CD4-positive, alpha-beta T cell (primary cell): ENCODE data around the gene MITD1. TPM values are rescaled to one million over a fixed set of nuclear protein-coding genes. Genes with fewer than 3 reads are reported as not detected.

Experiments used
- ATAC-seq: fragments of 200-7000 bp; cut with Tn5 transposase; one replicate; pipeline ENCODE4 v1.10.0; 2022; ENCODE audit warnings: mild to moderate bottlenecking; ENCODE audit not compliant: poor library complexity
- CTCF ChIA-PET: fragments of 350-600 bp; sonication (Branson Sonifier 250); formaldehyde crosslinking; loops from one replicate; lab custom pipeline; 2021; ENCODE audit warnings: antibody characterized with exemption, inconsistent platforms; lab: Charles Lee
- POLR2A ChIA-PET: fragments of 350-600 bp; sonication (Branson Sonifier 250); formaldehyde crosslinking; loops from one replicate; lab custom pipeline; 2021; ENCODE audit warnings: antibody characterized with exemption, inconsistent platforms; lab: Charles Lee
- DNase-seq, 14 experiments: peaks; one replicate each; pipeline ENCODE4 v3.0.0-alpha.2; 2013 to 2020; ENCODE audit warnings: mixed read lengths in 2 of 14
- H3K27ac ChIP-seq, 2 donors: one replicate each; pipeline versions ENCODE4 v1.5.1 to v1.7.0; 2013; ENCODE audit warnings: low read length in 2 of 2, low read depth in 1 of 2, mild to moderate bottlenecking in 1 of 2
- H3K27me3 ChIP-seq, 2 experiments: 1 replicate in 1 of 2; 2 replicates in 1 of 2; pipeline versions ENCODE4 v1.6.1 to v1.7.0; 2013; ENCODE audit warnings: low read length in 2 of 2, control low read depth in 1 of 2, mild to moderate bottlenecking in 1 of 2, moderate library complexity in 1 of 2; ENCODE audit not compliant: insufficient read depth in 2 of 2, control insufficient read depth in 1 of 2
- H3K36me3 ChIP-seq: one replicate; pipeline ENCODE4 v1.6.1; 2013; ENCODE audit warnings: low read length, control low read depth; ENCODE audit not compliant: insufficient read depth
- H3K4me1 ChIP-seq: one replicate; pipeline ENCODE4 v1.6.1; 2013; ENCODE audit warnings: low read length, control low read depth; ENCODE audit not compliant: insufficient read depth
- H3K4me3 ChIP-seq: one replicate; pipeline ENCODE4 v1.5.1; 2013; ENCODE audit warnings: mild to moderate bottlenecking, low read length, moderate library complexity
- H3K9me3 ChIP-seq, 2 experiments: 1 replicate in 1 of 2; 2 replicates in 1 of 2; pipeline versions ENCODE4 v1.6.1 to v1.7.0; 2013; ENCODE audit warnings: low read length in 2 of 2, mild to moderate bottlenecking in 2 of 2, control low read depth in 1 of 2, moderate library complexity in 1 of 2; ENCODE audit not compliant: control insufficient read depth in 1 of 2, insufficient read depth in 1 of 2
- H3K27ac Mint-ChIP-seq: one replicate; pipeline ENCODE4 v1.8.0; 2020; ENCODE audit warnings: mixed read lengths
- H3K27me3 Mint-ChIP-seq: one replicate; pipeline ENCODE4 v1.8.0; 2021; ENCODE audit warnings: mixed read lengths
- H3K36me3 Mint-ChIP-seq: one replicate; pipeline ENCODE4 v1.8.0; 2021; ENCODE audit warnings: low read depth, mixed read lengths
- H3K4me1 Mint-ChIP-seq: one replicate; pipeline ENCODE4 v1.8.0; 2021; ENCODE audit warnings: low read depth, mixed read lengths
- H3K4me3 Mint-ChIP-seq: one replicate; pipeline ENCODE4 v1.8.0; 2020; ENCODE audit warnings: mild to moderate bottlenecking, mixed read lengths
- H3K9me3 Mint-ChIP-seq: one replicate; pipeline ENCODE4 v1.8.0; 2020; ENCODE audit warnings: mixed read lengths
- intact Hi-C, 2 experiments: fragments of 100-400 bp; cut with DNase I in 1 of 2; cut with micrococcal nuclease in 1 of 2; formaldehyde crosslinking; loops; one replicate each; pipeline versions ENCODE4 v1.15.1 to v1.9.0; 2023 to 2025; cut with DNase I, micrococcal nuclease
- total RNA-seq, 174 experiments: library from RNA in 2 of 174; stranded (reverse) in 2 of 174; gene quantifications; one replicate each; pipeline ENCODE4 v1.2.3 and lab custom pipeline; 2021 to 2026
- TF ChIP-seq, protein P1 (sequence below): fragments of 200-600 bp; IDR thresholded peaks from one replicate; pipeline ENCODE4 v1.8.0; 2022; ENCODE audit warnings: antibody characterized with exemption, mild to moderate bottlenecking

The MITD1 gene
- total RNA-seq, 2 experiments from 2014 or later = 14.1 to 14.6 TPM

DNA sequence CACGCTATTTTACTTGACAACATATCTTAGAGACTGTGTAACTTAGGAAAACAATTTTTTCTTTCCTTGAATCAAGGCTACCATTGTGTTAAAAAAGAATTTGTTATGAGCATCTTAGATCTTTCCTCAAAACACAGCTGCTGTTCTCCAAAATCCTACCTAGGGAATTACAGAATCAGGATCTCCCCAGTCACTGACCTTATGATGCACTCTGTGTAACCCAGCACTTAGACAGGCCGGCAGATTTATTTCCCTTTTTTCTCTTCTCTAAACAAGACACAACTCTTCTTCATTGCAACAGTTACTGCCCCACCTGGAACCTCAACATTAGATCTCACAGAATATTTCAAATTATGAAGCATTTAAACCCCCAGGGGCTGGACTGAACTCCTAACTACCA lies 52.9 kb downstream of the MITD1 start:
- CTCF ChIA-PET = no interaction called here
- H3K4me3 Mint-ChIP-seq = no peak overlapping the region
- TF ChIP-seq, protein P1, sequence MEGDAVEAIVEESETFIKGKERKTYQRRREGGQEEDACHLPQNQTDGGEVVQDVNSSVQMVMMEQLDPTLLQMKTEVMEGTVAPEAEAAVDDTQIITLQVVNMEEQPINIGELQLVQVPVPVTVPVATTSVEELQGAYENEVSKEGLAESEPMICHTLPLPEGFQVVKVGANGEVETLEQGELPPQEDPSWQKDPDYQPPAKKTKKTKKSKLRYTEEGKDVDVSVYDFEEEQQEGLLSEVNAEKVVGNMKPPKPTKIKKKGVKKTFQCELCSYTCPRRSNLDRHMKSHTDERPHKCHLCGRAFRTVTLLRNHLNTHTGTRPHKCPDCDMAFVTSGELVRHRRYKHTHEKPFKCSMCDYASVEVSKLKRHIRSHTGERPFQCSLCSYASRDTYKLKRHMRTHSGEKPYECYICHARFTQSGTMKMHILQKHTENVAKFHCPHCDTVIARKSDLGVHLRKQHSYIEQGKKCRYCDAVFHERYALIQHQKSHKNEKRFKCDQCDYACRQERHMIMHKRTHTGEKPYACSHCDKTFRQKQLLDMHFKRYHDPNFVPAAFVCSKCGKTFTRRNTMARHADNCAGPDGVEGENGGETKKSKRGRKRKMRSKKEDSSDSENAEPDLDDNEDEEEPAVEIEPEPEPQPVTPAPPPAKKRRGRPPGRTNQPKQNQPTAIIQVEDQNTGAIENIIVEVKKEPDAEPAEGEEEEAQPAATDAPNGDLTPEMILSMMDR = no peak
- Histone ChIP-seq H3K9me3 (peaks cover 15 to 25% of the 10 kb centered on the region in 2 experiments), H3K27me3 (no peaks in the 10 kb centered on the region), H3K36me3 (peaks cover 6% of the 10 kb centered on the region), H3K4me1 (no peaks in the 10 kb centered on the region), H3K4me3 (no peak overlapping the region), H3K27ac (no peak overlapping the region)
- H3K4me1 Mint-ChIP-seq = no peaks in the 10 kb centered on the region
- H3K27me3 Mint-ChIP-seq = no peaks in the 10 kb centered on the region
- intact Hi-C loops = no loop called here
- no peak for DNase-seq
- H3K27ac Mint-ChIP-seq = no peak overlapping the region
- H3K9me3 Mint-ChIP-seq = peaks cover 18% of the 10 kb centered on the region
- POLR2A ChIA-PET = interaction anchor here (1.6 kb wide), 1 partner anchor 13 kb away, joined by 5 read pairs; the partner anchor contains the start of gene C2orf15
- ATAC-seq = no peak
- H3K36me3 Mint-ChIP-seq = peaks cover 88% of the 10 kb centered on the region

Other genes starting within 250 kb of the MITD1 start
- gene CRACDL, start 244.8 kb downstream of the MITD1 start, total RNA-seq = 1 to 10 TPM in 1 of 2 experiments, under 1 TPM in 1; 0.36 to 1.5 TPM
- gene C2orf15, start 39.4 kb downstream of the MITD1 start, total RNA-seq = 1 to 10 TPM; 2.1 to 2.8 TPM
- gene TSGA10, start 26.1 kb downstream of the MITD1 start, total RNA-seq = 10 to 100 TPM; 10.6 to 11.0 TPM
- 10 to 100 TPM; 12.5 to 13.3 TPM for gene LIPT1, start 26.1 kb downstream of the MITD1 start, total RNA-seq
- 1 to 10 TPM; 8.6 to 9.5 TPM for gene MRPL30, start 126 bp upstream of the MITD1 start, total RNA-seq
- not detected for gene LYG2, start 74.6 kb upstream of the MITD1 start, total RNA-seq
- gene LYG1, start 120.1 kb upstream of the MITD1 start, total RNA-seq = 1 to 10 TPM in 1 of 2 experiments, under 1 TPM in 1; 0.71 to 1.3 TPM
- 1 to 10 TPM; 8.3 TPM for gene TXNDC9, start 155.3 kb upstream of the MITD1 start, total RNA-seq
- gene EIF5B, start 156.3 kb upstream of the MITD1 start, total RNA-seq = 10 to 100 TPM; 27.8 to 33.2 TPM